ENCODE results near the gene ZSWIM4. TPM values are rescaled to one million over a fixed set of nuclear protein-coding genes. Genes with fewer than 3 reads are reported as not detected.

ZSWIM4 gene
- total and polyA plus RNA-seq, 2 of the 13 experiments (the other 11 are each of a cell fraction or from before 2014, with no cell fraction given): 0.33 to 0.86 TPM

DNA sequence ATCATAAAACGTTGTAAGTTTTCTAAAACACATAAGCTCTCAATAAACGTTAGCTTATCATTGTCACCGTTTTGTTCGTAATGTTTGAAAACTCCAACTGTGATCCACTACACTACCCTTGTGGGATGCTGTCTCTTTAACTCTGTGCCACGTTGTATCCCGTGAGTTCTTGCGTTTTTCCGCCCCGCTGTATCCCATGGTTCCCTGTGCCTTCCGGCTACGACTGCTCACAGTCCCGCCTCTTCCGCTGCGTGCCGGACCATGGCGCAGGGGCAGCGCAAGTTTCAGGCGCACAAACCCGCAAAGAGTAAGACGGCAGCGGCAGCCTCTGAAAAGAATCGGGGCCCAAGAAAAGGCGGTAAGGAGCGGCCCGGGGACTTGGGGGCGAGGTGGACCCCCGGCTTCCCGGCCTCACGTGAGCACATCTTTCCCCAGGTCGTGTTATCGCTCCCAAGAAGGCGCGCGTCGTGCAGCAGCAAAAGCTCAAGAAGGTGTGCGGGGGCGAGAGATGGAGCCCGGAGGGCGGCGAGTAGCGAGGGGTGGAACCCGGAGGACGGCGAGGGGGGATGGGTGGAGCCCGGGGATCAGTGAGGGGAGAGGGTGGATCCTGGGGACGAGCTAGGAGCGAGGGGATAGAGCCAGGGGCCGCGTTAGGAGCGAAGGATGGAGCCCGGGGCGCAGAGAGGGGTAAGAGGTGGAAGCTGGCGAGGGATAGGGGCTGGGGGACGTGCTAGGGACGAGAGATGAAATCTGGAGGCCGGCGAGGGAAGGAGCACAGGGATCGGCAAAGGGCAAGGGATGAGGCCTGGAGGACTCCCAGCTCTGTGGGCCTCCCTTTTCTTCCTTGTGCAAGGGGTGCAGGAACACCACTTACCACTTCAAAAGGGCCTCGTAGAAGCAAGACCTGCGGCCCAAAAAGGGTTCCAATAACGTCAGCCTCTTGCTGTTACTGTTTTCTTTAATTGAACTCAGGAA is 20.7 kb upstream of the ZSWIM4 start, which contains the start of gene C19orf53 (continued):
- TF ChIP-seq, protein P1, sequence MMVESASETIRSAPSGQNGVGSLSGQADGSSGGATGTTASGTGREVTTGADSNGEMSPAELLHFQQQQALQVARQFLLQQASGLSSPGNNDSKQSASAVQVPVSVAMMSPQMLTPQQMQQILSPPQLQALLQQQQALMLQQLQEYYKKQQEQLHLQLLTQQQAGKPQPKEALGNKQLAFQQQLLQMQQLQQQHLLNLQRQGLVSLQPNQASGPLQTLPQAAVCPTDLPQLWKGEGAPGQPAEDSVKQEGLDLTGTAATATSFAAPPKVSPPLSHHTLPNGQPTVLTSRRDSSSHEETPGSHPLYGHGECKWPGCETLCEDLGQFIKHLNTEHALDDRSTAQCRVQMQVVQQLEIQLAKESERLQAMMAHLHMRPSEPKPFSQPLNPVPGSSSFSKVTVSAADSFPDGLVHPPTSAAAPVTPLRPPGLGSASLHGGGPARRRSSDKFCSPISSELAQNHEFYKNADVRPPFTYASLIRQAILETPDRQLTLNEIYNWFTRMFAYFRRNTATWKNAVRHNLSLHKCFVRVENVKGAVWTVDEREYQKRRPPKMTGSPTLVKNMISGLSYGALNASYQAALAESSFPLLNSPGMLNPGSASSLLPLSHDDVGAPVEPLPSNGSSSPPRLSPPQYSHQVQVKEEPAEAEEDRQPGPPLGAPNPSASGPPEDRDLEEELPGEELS (CRISPR knock-in tag; IDR thresholded peaks at IDR 0.05): no peak; the same call in 1 of the 2 replicates
- TF ChIP-seq ZNF337 (CRISPR knock-in tag; IDR thresholded peaks at IDR 0.05; ENCODE audit: borderline replicate concordance, low read depth): peak; percentile 28; the same call in 1 of the 2 replicates
- TF ChIP-seq ZNF382 (CRISPR knock-in tag; IDR thresholded peaks at IDR 0.05; ENCODE audit: borderline replicate concordance): no peak
- TF ChIP-seq, protein P2, sequence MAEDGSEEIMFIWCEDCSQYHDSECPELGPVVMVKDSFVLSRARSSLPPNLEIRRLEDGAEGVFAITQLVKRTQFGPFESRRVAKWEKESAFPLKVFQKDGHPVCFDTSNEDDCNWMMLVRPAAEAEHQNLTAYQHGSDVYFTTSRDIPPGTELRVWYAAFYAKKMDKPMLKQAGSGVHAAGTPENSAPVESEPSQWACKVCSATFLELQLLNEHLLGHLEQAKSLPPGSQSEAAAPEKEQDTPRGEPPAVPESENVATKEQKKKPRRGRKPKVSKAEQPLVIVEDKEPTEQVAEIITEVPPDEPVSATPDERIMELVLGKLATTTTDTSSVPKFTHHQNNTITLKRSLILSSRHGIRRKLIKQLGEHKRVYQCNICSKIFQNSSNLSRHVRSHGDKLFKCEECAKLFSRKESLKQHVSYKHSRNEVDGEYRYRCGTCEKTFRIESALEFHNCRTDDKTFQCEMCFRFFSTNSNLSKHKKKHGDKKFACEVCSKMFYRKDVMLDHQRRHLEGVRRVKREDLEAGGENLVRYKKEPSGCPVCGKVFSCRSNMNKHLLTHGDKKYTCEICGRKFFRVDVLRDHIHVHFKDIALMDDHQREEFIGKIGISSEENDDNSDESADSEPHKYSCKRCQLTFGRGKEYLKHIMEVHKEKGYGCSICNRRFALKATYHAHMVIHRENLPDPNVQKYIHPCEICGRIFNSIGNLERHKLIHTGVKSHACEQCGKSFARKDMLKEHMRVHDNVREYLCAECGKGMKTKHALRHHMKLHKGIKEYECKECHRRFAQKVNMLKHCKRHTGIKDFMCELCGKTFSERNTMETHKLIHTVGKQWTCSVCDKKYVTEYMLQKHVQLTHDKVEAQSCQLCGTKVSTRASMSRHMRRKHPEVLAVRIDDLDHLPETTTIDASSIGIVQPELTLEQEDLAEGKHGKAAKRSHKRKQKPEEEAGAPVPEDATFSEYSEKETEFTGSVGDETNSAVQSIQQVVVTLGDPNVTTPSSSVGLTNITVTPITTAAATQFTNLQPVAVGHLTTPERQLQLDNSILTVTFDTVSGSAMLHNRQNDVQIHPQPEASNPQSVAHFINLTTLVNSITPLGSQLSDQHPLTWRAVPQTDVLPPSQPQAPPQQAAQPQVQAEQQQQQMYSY (CRISPR knock-in tag; IDR thresholded peaks at IDR 0.05): no peak
- TF ChIP-seq, protein P3, sequence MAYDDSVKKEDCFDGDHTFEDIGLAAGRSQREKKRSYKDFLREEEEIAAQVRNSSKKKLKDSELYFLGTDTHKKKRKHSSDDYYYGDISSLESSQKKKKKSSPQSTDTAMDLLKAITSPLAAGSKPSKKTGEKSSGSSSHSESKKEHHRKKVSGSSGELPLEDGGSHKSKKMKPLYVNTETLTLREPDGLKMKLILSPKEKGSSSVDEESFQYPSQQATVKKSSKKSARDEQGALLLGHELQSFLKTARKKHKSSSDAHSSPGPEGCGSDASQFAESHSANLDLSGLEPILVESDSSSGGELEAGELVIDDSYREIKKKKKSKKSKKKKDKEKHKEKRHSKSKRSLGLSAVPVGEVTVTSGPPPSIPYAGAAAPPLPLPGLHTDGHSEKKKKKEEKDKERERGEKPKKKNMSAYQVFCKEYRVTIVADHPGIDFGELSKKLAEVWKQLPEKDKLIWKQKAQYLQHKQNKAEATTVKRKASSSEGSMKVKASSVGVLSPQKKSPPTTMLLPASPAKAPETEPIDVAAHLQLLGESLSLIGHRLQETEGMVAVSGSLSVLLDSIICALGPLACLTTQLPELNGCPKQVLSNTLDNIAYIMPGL (CRISPR knock-in tag; IDR thresholded peaks at IDR 0.05; ENCODE audit: borderline replicate concordance in 1 of 2, low read depth in 1 of 2): peak; percentile 87 to 91
- no peak for TF ChIP-seq ZNF256 (CRISPR knock-in tag; conservative IDR thresholded peaks at IDR 0.05)
- TF ChIP-seq THYN1 (CRISPR knock-in tag; IDR thresholded peaks at IDR 0.05; ENCODE audit: borderline replicate concordance, low read depth): no peak
- TF ChIP-seq NBN (conservative IDR thresholded peaks at IDR 0.05): no peak
- TF ChIP-seq, protein P4, sequence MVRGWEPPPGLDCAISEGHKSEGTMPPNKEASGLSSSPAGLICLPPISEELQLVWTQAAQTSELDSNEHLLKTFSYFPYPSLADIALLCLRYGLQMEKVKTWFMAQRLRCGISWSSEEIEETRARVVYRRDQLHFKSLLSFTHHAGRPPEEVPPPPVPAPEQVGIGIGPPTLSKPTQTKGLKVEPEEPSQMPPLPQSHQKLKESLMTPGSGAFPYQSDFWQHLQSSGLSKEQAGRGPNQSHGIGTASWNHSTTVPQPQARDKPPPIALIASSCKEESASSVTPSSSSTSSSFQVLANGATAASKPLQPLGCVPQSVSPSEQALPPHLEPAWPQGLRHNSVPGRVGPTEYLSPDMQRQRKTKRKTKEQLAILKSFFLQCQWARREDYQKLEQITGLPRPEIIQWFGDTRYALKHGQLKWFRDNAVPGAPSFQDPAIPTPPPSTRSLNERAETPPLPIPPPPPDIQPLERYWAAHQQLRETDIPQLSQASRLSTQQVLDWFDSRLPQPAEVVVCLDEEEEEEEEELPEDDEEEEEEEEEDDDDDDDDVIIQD (CRISPR knock-in tag; IDR thresholded peaks at IDR 0.05; ENCODE audit: low read depth): no peak
- TF ChIP-seq EEA1 (CRISPR knock-in tag; IDR thresholded peaks at IDR 0.05; ENCODE audit: borderline replicate concordance): peak; percentile 26; the same call in 1 of the 2 replicates
- TF ChIP-seq TGIF2 (CRISPR knock-in tag; IDR thresholded peaks at IDR 0.05): peak; percentile 69; the same call in 1 of the 2 replicates
- TF ChIP-seq, protein P5, sequence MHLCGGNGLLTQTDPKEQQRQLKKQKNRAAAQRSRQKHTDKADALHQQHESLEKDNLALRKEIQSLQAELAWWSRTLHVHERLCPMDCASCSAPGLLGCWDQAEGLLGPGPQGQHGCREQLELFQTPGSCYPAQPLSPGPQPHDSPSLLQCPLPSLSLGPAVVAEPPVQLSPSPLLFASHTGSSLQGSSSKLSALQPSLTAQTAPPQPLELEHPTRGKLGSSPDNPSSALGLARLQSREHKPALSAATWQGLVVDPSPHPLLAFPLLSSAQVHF (CRISPR knock-in tag; IDR thresholded peaks at IDR 0.05): no peak
- TF ChIP-seq ZMAT3 (CRISPR knock-in tag; conservative IDR thresholded peaks at IDR 0.05): no peak; the same call in 1 of the 2 replicates
- no peak for TF ChIP-seq ZNF660 (CRISPR knock-in tag; IDR thresholded peaks at IDR 0.05; ENCODE audit: borderline replicate concordance, low read depth)
- TF ChIP-seq RORA (CRISPR knock-in tag; IDR thresholded peaks at IDR 0.05): no peak
- TF ChIP-seq NFKBIZ (CRISPR knock-in tag; IDR thresholded peaks at IDR 0.05): no peak; the same call in 1 of the 2 replicates
- no peak for TF ChIP-seq ZNF7 (CRISPR knock-in tag; IDR thresholded peaks at IDR 0.05)
- no peak; the same call in 1 of the 2 replicates for TF ChIP-seq SNAPC2 (CRISPR knock-in tag; IDR thresholded peaks at IDR 0.05)
